GM23248 (cell line): ENCODE results near the gene TGFBR1. TPM values are rescaled to one million over a fixed set of nuclear protein-coding genes. Genes with fewer than 3 reads are reported as not detected.

Experiments used
- DNase-seq: peaks from one replicate; pipeline ENCODE4 v3.0.0-alpha.2; 2015
- H2AFZ ChIP-seq: fragments of 200-600 bp; sonication (generic); 2 replicates; pipeline ENCODE4 v1.6.1; 2016; ENCODE audit warnings: antibody characterized with exemption
- H3F3A ChIP-seq: fragments of 200-600 bp; sonication (generic); 2 replicates; pipeline ENCODE4 v1.6.1; 2016; ENCODE audit warnings: mild to moderate bottlenecking, antibody characterized with exemption, mixed run types; ENCODE audit not compliant: insufficient read depth
- H3K27ac ChIP-seq: fragments of 200-600 bp; sonication (generic); 2 replicates; pipeline ENCODE4 v1.5.1; 2016; ENCODE audit warnings: mild to moderate bottlenecking
- H3K27me3 ChIP-seq: fragments of 200-600 bp; sonication (generic); replicated peaks from 2 replicates; pipeline ENCODE4 v1.6.1; 2016; ENCODE audit warnings: mild to moderate bottlenecking; ENCODE audit not compliant: insufficient read depth
- H3K36me3 ChIP-seq: fragments of 200-600 bp; sonication (generic); 2 replicates; pipeline ENCODE4 v1.6.1; 2016; ENCODE audit warnings: low read depth, mild to moderate bottlenecking
- H3K4me1 ChIP-seq: fragments of 200-600 bp; sonication (generic); 2 replicates; pipeline ENCODE4 v1.6.1; 2016; ENCODE audit warnings: mild to moderate bottlenecking; ENCODE audit not compliant: insufficient read depth
- H3K4me2 ChIP-seq: fragments of 200-600 bp; sonication (generic); one replicate; pipeline ENCODE4 v1.6.1; 2016; ENCODE audit warnings: mild to moderate bottlenecking; ENCODE audit not compliant: unreplicated experiment
- H3K4me3 ChIP-seq: fragments of 200-600 bp; sonication (generic); 2 replicates; pipeline ENCODE4 v1.5.1; 2016; ENCODE audit warnings: mild to moderate bottlenecking
- H3K79me2 ChIP-seq: fragments of 200-600 bp; sonication (generic); 2 replicates; pipeline ENCODE4 v1.6.1; 2016; ENCODE audit warnings: mild to moderate bottlenecking; ENCODE audit not compliant: insufficient read depth
- H3K9ac ChIP-seq: fragments of 200-600 bp; sonication (generic); 2 replicates; pipeline ENCODE4 v1.6.1; 2016; ENCODE audit warnings: mild to moderate bottlenecking
- H3K9me2 ChIP-seq: fragments of 200-600 bp; sonication (generic); 2 replicates; pipeline ENCODE4 v1.6.1; 2016; ENCODE audit warnings: mixed run types, mild to moderate bottlenecking, moderate library complexity; ENCODE audit not compliant: insufficient read depth
- H3K9me3 ChIP-seq: fragments of 200-600 bp; sonication (generic); one replicate; pipeline ENCODE4 v1.6.1; 2017; ENCODE audit warnings: low read depth
- H4K20me1 ChIP-seq: fragments of 200-600 bp; sonication (generic); 2 replicates; pipeline ENCODE4 v1.6.0; 2016; ENCODE audit not compliant: insufficient read depth
- EZH2 ChIP-seq: fragments of 200-600 bp; sonication (generic); IDR thresholded peaks from 2 replicates; pipeline ENCODE4 v1.6.1; 2018; ENCODE audit warnings: antibody characterized with exemption, mild to moderate bottlenecking; ENCODE audit not compliant: insufficient read depth, poor library complexity, severe bottlenecking
- EZH2phosphoT487 ChIP-seq: fragments of 200-600 bp; sonication (generic); IDR thresholded peaks from 2 replicates; pipeline ENCODE4 v1.6.1; 2018; ENCODE audit warnings: antibody characterized with exemption, moderate library complexity, mild to moderate bottlenecking, low read depth; ENCODE audit not compliant: insufficient read depth
- WGBS, 2 experiments: methylation state at CpG; one replicate each; pipeline ENCODE4 v1.1.6; 2015 to 2017; ENCODE audit warnings: low lambda C conversion rate in 2 of 2, low coverage in 1 of 2; ENCODE audit errors: missing lambda C conversion rate in 2 of 2; 5-methylcytosine and 5-hydroxymethylcytosine counted together
- in situ Hi-C: fragments of 300-500 bp; cut with MboI; formaldehyde crosslinking; loops from 2 replicates; pipeline ENCODE4 v1.15.0; 2020
- polyA plus RNA-seq: library from polyadenylated mRNA; unstranded; fragments of >200 nt; fragmentation: Nextera tagmentation; extraction: Ambion mirVana; gene quantifications from 2 replicates; pipeline ENCODE4 v1.2.1, GENCODE V29; 2016
- total RNA-seq: library from RNA; depleted of rRNA; stranded (reverse); fragments of >200 nt; shearing (Covaris generic); gene quantifications from 2 replicates; pipeline ENCODE4 v1.2.3, GENCODE V29; 2014

Gene TGFBR1
- total and polyA plus RNA-seq, 2 experiments from 2014 or later: 46.3 to 73.9 TPM

DNA sequence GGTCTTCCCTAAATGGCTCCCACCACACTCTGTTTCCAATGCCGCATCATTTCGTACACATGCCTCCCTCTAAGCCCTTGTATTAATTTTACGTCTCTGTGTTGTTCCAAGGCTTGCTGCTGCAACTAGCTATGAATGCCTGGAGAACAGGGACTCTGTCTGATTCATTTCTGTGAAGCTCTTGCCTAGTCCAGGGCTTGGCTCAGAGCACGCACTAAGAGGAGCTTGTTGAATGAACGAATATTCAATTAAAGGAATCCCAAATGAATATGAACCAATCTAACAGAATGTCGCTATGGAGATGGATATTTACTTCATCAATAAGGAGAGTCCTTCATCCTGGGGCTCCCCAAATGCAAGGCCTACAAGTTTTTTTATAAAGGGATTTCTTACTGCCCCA lies 55.3 kb downstream of the TGFBR1 start:
- Histone ChIP-seq H3K4me3 (no peak overlapping the region), H3K9me3 (no peaks in the 10 kb centered on the region), H3K4me1 (no peaks in the 10 kb centered on the region), H3K9ac (no peak overlapping the region), H3K36me3 (no peaks in the 10 kb centered on the region), H4K20me1 (no peaks in the 10 kb centered on the region), H3F3A (peaks cover 27% of the 10 kb centered on the region; the same call in 1 of the 2 replicates), H2AFZ (no peak overlapping the region), H3K4me2 (no peak overlapping the region), H3K27me3 (no peaks in the 10 kb centered on the region; the same call in 1 of the 2 replicates), H3K79me2 (no peaks in the 10 kb centered on the region), H3K27ac (no peak overlapping the region), H3K9me2 (no peaks in the 10 kb centered on the region)
- TF ChIP-seq EZH2phosphoT487 (no peak), EZH2 (no peak)
- in situ Hi-C loops: no loop called here
- peak; percentile 27 for DNase-seq
- 56 to 69% methylated on average over 6 of the region's 6 CpGs for WGBS, 2 experiments

DNA sequence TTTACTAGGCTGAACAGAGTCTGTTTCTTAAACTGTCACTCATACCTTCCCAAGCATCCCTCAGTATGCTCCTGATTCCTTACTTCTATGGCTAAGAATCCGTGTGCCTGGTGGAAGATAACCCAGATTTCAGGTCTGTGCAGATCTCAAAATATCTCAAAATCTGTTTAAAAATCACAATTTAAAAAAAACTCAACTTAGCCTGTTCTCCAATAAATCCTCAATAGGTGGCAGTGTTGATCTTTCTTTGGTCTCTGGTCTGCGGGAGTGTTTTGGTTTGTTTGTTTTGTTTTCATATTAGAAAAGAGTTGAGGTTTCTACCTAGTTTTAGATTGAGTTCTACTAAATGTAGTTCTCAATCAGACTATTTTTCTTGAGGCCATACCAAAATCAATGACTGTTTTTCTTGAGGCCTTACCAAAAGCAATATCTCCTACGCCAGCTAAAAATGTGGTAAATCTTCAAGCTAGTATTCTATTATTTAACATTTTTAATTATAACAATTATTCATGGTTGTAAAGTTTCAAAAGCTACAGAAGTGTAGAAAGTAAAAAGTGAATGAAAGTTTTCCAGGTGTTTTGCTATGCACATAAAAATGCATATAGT lies 57.9 kb downstream of the TGFBR1 start:
- WGBS, 2 experiments: 29 to 33% methylated on average over 3 of the region's 3 CpGs
- Histone ChIP-seq H3K9me3 (no peaks in the 10 kb centered on the region), H3F3A (0 out of 2 replicates have a peak, but pooled peaks cover 7% of the 10 kb centered on the region), H3K4me2 (no peak overlapping the region), H2AFZ (peak overlapping the region; percentile 30; the same call in 1 of the 2 replicates), H3K27ac (no peak overlapping the region), H3K9me2 (no peaks in the 10 kb centered on the region), H3K27me3 (no peaks in the 10 kb centered on the region), H3K9ac (no peak overlapping the region), H4K20me1 (no peaks in the 10 kb centered on the region), H3K4me3 (no peak overlapping the region), H3K79me2 (no peaks in the 10 kb centered on the region), H3K36me3 (no peaks in the 10 kb centered on the region), H3K4me1 (no peaks in the 10 kb centered on the region)
- no peak for TF ChIP-seq EZH2
- no peak for TF ChIP-seq EZH2phosphoT487
- in situ Hi-C loops: no loop called here
- peak; percentile 66 for DNase-seq

DNA sequence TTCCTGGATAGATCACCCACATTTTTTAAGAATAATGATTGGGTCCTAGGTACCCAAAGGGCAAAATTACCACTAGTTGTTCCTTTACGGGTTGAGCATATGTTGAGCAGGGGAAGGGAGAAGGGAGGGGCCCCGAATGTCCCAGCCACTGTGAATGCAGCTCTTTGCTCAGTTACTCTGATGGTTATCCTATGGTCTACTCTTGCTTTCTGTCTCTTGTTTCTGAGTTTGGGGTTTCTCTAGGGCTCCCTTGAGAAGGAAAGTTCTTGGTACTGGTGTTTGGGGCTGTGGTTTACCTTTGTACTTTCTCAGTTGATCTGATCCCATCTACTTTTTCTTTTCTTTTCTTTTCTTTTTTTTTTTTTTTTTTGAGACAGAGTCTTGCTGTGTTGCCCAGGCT lies 61.2 kb downstream of the TGFBR1 start:
- Histone ChIP-seq H3K9ac (no peak overlapping the region), H3K27me3 (0 out of 2 replicates have a peak, but pooled peaks cover 6% of the 10 kb centered on the region), H3K79me2 (no peaks in the 10 kb centered on the region), H3K27ac (no peak overlapping the region), H3K4me3 (no peak overlapping the region), H3K4me2 (no peak overlapping the region), H4K20me1 (no peaks in the 10 kb centered on the region), H3K9me2 (no peaks in the 10 kb centered on the region), H3K9me3 (no peaks in the 10 kb centered on the region), H3K36me3 (no peaks in the 10 kb centered on the region), H3K4me1 (no peaks in the 10 kb centered on the region), H2AFZ (no peak overlapping the region), H3F3A (0 out of 2 replicates have a peak, but pooled peaks cover 5% of the 10 kb centered on the region)
- no peak for DNase-seq
- TF ChIP-seq EZH2phosphoT487 (no peak), EZH2 (no peak)
- in situ Hi-C loops: no loop called here
- WGBS, 2 experiments: 91 to 93% methylated on average over 2 of the region's 2 CpGs

DNA sequence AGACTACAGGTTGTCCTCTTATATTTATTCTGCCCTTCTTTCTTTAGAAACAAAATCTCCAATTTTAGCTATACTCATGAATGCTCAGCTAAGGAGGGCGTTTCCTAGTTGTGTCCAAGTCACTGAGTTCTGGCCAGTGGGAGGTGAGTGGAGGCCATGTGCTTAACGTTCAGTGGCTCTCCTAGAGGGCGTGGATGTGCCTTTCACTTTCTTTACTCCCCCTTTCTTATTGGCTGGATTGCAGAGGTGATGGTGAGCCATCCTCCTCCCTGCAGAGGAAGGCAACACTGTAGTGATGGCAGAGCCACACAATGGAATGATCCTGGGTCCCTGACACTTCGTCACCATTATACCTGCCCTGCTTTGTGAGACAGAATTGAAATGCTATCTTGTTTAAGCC lies 62.2 kb downstream of the TGFBR1 start:
- Histone ChIP-seq H3K4me1 (no peaks in the 10 kb centered on the region), H3K4me2 (no peak overlapping the region), H3K27me3 (peaks cover 6% of the 10 kb centered on the region; the same call in 1 of the 2 replicates), H4K20me1 (no peaks in the 10 kb centered on the region), H3K36me3 (no peaks in the 10 kb centered on the region), H3K4me3 (no peak overlapping the region), H3K27ac (no peak overlapping the region), H2AFZ (no peak overlapping the region), H3K79me2 (no peaks in the 10 kb centered on the region), H3K9me3 (no peaks in the 10 kb centered on the region), H3K9ac (no peak overlapping the region), H3K9me2 (no peaks in the 10 kb centered on the region), H3F3A (0 out of 2 replicates have a peak, but pooled peaks cover 5% of the 10 kb centered on the region)
- 58 to 63% methylated on average over 4 of the region's 4 CpGs for WGBS, 2 experiments
- DNase-seq: no peak
- in situ Hi-C loops: no loop called here
- TF ChIP-seq EZH2phosphoT487: no peak
- TF ChIP-seq EZH2: no peak
